ENCODE results near the gene SERINC3.
"Not testable (repeated sequence)": the region's sequence is repeated elsewhere in the genome, so short reads cannot be mapped to it uniquely, and the experiment has no call there.

Gene SERINC3

GRCh38 chr20:44489931-44490330, 31.9 kb downstream of the SERINC3 start:
- no peak for DNase-seq

- no peak for DNase-seq
These were observed 32.6 kb downstream of the SERINC3 start for GRCh38 chr20:44489223-44489622.

GRCh38 chr20:44488551-44488950, 33.3 kb downstream of the SERINC3 start:
- no peak for DNase-seq

GRCh38 chr20:44485830-44486198, 36.1 kb downstream of the SERINC3 start:
- DNase-seq, result no peak

GRCh38 chr20:44485078-44485829, 36.6 kb downstream of the SERINC3 start:
- no peak for DNase-seq

- DNase-seq, result no peak
These were observed 38.8 kb downstream of the SERINC3 start for GRCh38 chr20:44483112-44483511.

- no peak for DNase-seq
These were observed 40.0 kb downstream of the SERINC3 start for GRCh38 chr20:44481719-44482416.

GRCh38 chr20:44480097-44480496, 41.8 kb downstream of the SERINC3 start:
- DNase-seq, result no peak

- DNase-seq, result no peak
These were observed 42.2 kb downstream of the SERINC3 start for GRCh38 chr20:44479643-44480042.

- no peak for DNase-seq
These were observed 43.7 kb downstream of the SERINC3 start for GRCh38 chr20:44478206-44478605.

- DNase-seq, result no peak
These were observed 44.7 kb downstream of the SERINC3 start for GRCh38 chr20:44477151-44477550.

- peak; percentile 72 for DNase-seq
These were observed 45.9 kb downstream of the SERINC3 start, which contains the start of gene TTPAL for GRCh38 chr20:44475694-44476560. TSS of gene TTPAL (plus strand) at chr20:44475874. CDS start at chr20:44480000, 4,126 bp downstream.

- DNase-seq, result no peak
These were observed 46.5 kb downstream of the SERINC3 start for GRCh38 chr20:44475372-44475693.

GRCh38 chr20:44472283-44472682, 49.6 kb downstream of the SERINC3 start:
- not testable (repeated sequence) for DNase-seq

- no peak for DNase-seq
These were observed 50.4 kb downstream of the SERINC3 start for GRCh38 chr20:44471481-44471882.

- no peak for DNase-seq
These were observed 51.5 kb downstream of the SERINC3 start for GRCh38 chr20:44470327-44470726.

- DNase-seq, result no peak
These were observed 53.7 kb downstream of the SERINC3 start for GRCh38 chr20:44468044-44468782.

- DNase-seq, result no peak
These were observed 54.5 kb downstream of the SERINC3 start for GRCh38 chr20:44467289-44467883.

- DNase-seq, result no peak
These were observed 56.8 kb downstream of the SERINC3 start for GRCh38 chr20:44465001-44465560.

GRCh38 chr20:44464514-44464913, 57.4 kb downstream of the SERINC3 start:
- DNase-seq, result no peak

GRCh38 chr20:44463466-44463865, 58.4 kb downstream of the SERINC3 start:
- no peak for DNase-seq

- no peak for DNase-seq
These were observed 60.1 kb downstream of the SERINC3 start for GRCh38 chr20:44461803-44462174.
